Measurements from ENCODE around the gene FHIT. TPM values are rescaled to one million over a fixed set of nuclear protein-coding genes. Genes with fewer than 3 reads are reported as not detected.

FHIT gene
- polyA plus RNA-seq, 1 experiment, result 0.11 TPM

DNA sequence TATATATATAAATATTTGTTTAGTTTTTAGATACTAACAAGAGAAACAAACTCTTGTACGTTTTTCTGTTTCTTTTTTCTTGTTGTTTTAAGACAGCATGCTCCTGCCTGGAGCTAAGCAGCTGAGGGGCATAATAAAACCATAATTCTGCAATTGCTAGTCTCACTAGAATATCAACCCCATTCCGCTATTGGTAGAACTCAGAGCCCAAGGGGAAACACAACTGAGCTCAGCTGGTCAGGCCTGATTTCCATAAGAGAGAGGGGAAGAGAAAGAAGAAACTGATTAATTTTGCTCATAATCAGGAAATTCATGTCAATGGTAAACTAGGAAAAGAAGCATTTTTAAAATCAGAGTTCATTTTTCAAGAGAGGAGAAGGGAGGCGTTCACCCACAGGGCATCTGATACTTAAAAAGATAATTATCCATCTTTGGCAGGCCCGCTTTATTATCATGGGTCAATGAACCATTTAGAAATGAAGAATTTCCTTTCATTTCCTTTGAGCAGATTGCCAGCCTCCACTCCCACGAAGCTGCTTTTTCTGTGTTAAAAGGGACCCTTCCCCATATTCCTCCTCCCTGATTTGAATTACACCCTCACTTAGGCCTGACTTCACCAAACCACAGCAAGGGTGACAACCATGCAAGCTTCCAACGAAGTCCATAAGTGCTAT is 1236.1 kb downstream of the FHIT start:
- no peak overlapping the region for H3K4me3 ChIP-seq (ENCODE audit: low read depth, low read length)
- no peak for DNase-seq (ENCODE audit: low read depth)
- no peaks in the 10 kb centered on the region for H3K36me3 ChIP-seq (ENCODE audit: control insufficient read depth, insufficient read depth, low read length)
- TF ChIP-seq, protein P1, sequence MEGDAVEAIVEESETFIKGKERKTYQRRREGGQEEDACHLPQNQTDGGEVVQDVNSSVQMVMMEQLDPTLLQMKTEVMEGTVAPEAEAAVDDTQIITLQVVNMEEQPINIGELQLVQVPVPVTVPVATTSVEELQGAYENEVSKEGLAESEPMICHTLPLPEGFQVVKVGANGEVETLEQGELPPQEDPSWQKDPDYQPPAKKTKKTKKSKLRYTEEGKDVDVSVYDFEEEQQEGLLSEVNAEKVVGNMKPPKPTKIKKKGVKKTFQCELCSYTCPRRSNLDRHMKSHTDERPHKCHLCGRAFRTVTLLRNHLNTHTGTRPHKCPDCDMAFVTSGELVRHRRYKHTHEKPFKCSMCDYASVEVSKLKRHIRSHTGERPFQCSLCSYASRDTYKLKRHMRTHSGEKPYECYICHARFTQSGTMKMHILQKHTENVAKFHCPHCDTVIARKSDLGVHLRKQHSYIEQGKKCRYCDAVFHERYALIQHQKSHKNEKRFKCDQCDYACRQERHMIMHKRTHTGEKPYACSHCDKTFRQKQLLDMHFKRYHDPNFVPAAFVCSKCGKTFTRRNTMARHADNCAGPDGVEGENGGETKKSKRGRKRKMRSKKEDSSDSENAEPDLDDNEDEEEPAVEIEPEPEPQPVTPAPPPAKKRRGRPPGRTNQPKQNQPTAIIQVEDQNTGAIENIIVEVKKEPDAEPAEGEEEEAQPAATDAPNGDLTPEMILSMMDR (IDR thresholded peaks at IDR 0.05; ENCODE audit: insufficient read depth, low read depth, low read length), result no peak
- POLR2A ChIA-PET, result no interaction called here
- CTCF ChIA-PET, result no interaction called here
- H3K27me3 ChIP-seq (ENCODE audit: control insufficient read depth, insufficient read depth, low read length), result no peaks in the 10 kb centered on the region

DNA sequence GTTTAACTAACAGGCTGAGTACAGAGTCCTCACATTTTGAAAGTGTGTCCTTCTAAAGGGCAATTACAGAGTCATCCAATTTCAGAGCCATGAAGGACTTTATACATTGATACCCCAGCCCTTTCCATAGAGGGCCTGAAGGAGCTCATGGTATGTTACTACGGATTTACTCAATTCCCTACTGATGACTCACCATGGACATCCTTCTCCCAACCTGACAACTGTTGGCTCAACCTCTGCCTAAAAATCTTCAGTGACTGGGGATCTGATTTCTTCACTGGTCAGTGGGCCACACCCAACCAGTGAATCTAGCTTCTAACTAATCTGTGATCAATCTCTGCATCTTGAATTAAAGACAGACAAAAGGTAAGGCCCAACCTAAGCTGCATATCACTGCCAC is 1238.0 kb downstream of the FHIT start:
- DNase-seq (ENCODE audit: low read depth), result no peak
- Histone ChIP-seq H3K36me3 (ENCODE audit: control insufficient read depth, insufficient read depth, low read length) (no peaks in the 10 kb centered on the region), H3K4me3 (ENCODE audit: low read depth, low read length) (no peak overlapping the region), H3K27me3 (ENCODE audit: control insufficient read depth, insufficient read depth, low read length) (no peaks in the 10 kb centered on the region)
- ChIA-PET CTCF (no interaction called here), POLR2A (no interaction called here)
- TF ChIP-seq, protein P1 (IDR thresholded peaks at IDR 0.05; ENCODE audit: insufficient read depth, low read depth, low read length), result no peak

DNA sequence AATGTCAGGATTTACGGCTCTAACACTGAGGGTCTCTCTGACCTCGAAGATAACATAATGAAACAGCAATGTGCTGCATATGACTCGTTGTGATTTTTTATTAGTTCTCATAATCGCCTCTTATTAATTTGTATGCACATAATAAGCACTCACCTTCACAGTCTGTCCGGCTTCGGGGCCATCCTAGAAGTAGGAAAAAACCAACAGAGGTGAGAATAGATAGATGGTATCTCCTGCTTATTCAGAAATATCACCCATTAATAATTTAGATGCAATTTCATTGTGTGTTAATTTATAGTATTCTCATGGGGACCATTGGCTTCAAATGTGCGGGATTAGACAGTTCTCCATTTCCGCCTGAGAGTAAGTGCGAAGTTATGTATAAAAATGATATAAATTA is 1240.0 kb downstream of the FHIT start:
- H3K27me3 ChIP-seq (ENCODE audit: control insufficient read depth, insufficient read depth, low read length), result no peaks in the 10 kb centered on the region
- H3K36me3 ChIP-seq (ENCODE audit: control insufficient read depth, insufficient read depth, low read length), result no peaks in the 10 kb centered on the region
- POLR2A ChIA-PET, result no interaction called here
- H3K4me3 ChIP-seq (ENCODE audit: low read depth, low read length), result no peak overlapping the region
- CTCF ChIA-PET, result no interaction called here
- no peak for DNase-seq (ENCODE audit: low read depth)
- TF ChIP-seq, protein P1 (IDR thresholded peaks at IDR 0.05; ENCODE audit: insufficient read depth, low read depth, low read length), result no peak

DNA sequence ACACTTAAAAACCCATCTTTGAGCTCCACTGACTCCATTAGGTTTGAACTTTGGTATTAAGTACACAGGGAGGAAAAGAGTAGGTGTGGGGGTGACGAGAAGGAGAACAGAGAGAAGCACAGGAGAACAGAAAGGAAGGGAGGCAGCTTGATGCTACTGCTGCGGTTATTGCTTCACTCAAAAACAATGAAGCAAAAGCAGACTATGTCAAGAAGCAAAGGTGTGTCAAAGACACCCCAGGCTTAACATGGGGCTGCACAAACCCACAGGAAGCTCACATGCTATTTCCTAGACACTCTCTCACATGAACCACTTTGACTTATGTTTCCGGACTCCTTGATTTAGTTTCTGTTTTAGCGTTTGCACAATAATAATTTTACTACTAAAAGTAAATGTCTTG is 1240.5 kb downstream of the FHIT start:
- no peak for DNase-seq (ENCODE audit: low read depth)
- TF ChIP-seq, protein P1 (IDR thresholded peaks at IDR 0.05; ENCODE audit: insufficient read depth, low read depth, low read length), result no peak
- POLR2A ChIA-PET, result interaction anchor here (0.6 kb wide), 1 partner anchor 8 kb away, joined by 3 read pairs; no protein-coding TSS in a partner anchor
- no peaks in the 10 kb centered on the region for H3K27me3 ChIP-seq (ENCODE audit: control insufficient read depth, insufficient read depth, low read length)
- H3K36me3 ChIP-seq (ENCODE audit: control insufficient read depth, insufficient read depth, low read length), result no peaks in the 10 kb centered on the region
- H3K4me3 ChIP-seq (ENCODE audit: low read depth, low read length), result no peak overlapping the region
- CTCF ChIA-PET, result no interaction called here

DNA sequence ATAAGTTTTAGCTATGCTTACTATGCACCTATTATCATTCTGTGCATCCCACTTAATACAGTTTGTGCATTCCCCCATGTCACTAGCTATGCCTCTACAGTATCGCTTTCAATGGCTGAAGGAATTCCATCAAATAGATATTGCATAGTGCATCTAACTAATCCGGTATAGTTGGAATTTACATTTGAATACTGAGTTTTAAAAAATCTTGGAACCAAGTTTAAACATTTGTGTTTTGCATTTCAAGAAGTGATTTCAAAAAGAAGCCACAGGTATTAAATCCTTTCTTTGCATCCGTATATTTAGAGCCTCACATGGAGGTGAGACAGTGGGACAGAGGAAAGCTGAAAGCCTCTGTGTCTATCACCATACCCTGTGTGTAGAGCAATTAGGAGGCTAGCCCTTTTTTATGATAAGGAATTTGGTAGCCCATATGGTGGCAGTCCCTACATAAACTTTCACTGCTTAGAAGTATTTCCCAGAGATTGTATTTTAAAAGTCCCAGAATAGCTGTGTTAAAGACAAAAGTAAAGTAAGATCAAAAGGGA is 1241.2 kb downstream of the FHIT start:
- no peak overlapping the region for H3K4me3 ChIP-seq (ENCODE audit: low read depth, low read length)
- DNase-seq (ENCODE audit: low read depth), result no peak
- ChIA-PET POLR2A (interaction anchor here (0.6 kb wide), 1 partner anchor 7 kb away, joined by 3 read pairs; no protein-coding TSS in a partner anchor), CTCF (interaction anchor here (1.1 kb wide), 1 partner anchor 16 kb away, joined by 3 read pairs; no protein-coding TSS in a partner anchor)
- no peaks in the 10 kb centered on the region for H3K36me3 ChIP-seq (ENCODE audit: control insufficient read depth, insufficient read depth, low read length)
- no peaks in the 10 kb centered on the region for H3K27me3 ChIP-seq (ENCODE audit: control insufficient read depth, insufficient read depth, low read length)
- TF ChIP-seq, protein P1 (IDR thresholded peaks at IDR 0.05; ENCODE audit: insufficient read depth, low read depth, low read length), result no peak

Measured in BJ (cell line).